ENCODE data around the gene MACF1. TPM values are rescaled to one million over a fixed set of nuclear protein-coding genes. Genes with fewer than 3 reads are reported as not detected.

Gene MACF1
- total and polyA plus RNA-seq, 2 of the 13 experiments (the other 11 are each of a cell fraction or from before 2014, with no cell fraction given), result 36.7 to 65.4 TPM

GRCh38 chr1:39409055-39409816 lies 204.7 kb downstream of the MACF1 start (continued):
- TF ChIP-seq ZBTB4 (CRISPR knock-in tag; IDR thresholded peaks at IDR 0.05; ENCODE audit: borderline replicate concordance) (no peak), POLR2AphosphoS2 (IDR thresholded peaks at IDR 0.05; ENCODE audit: low read depth, low read length) (no peak), HOXA7 (CRISPR knock-in tag; IDR thresholded peaks at IDR 0.05) (no peak), CTCF (CRISPR knock-in tag; IDR thresholded peaks at IDR 0.05) (no peak), HMG20A (CRISPR knock-in tag; IDR thresholded peaks at IDR 0.05; ENCODE audit: borderline replicate concordance) (no peak), MIER2 (CRISPR knock-in tag; IDR thresholded peaks at IDR 0.05) (no peak), ZNF224 (CRISPR knock-in tag; IDR thresholded peaks at IDR 0.05) (no peak), ATF7 (IDR thresholded peaks at IDR 0.05) (no peak), ATF7 (CRISPR knock-in tag; IDR thresholded peaks at IDR 0.05) (no peak), IRX3 (CRISPR knock-in tag; IDR thresholded peaks at IDR 0.05; ENCODE audit: borderline replicate concordance, low read depth) (no peak), MAFF (IDR thresholded peaks at IDR 0.05; ENCODE audit: low read depth, low read length) (no peak), SSRP1 (CRISPR knock-in tag; IDR thresholded peaks at IDR 0.05) (no peak), ZMAT5 (CRISPR knock-in tag; IDR thresholded peaks at IDR 0.05; ENCODE audit: borderline replicate concordance, low read depth) (no peak), ZNF576 (CRISPR knock-in tag; IDR thresholded peaks at IDR 0.05) (no peak), ZNF34 (CRISPR knock-in tag; IDR thresholded peaks at IDR 0.05; ENCODE audit: borderline replicate concordance) (no peak; the same call in 1 of the 2 replicates), ZNF10 (CRISPR knock-in tag; IDR thresholded peaks at IDR 0.05; ENCODE audit: borderline replicate concordance, low read depth) (no peak), AGO2 (optimal IDR thresholded peaks at IDR 0.05; ENCODE audit: low read depth, low read length) (peak; percentile 76), MAF1 (CRISPR knock-in tag; IDR thresholded peaks at IDR 0.05; ENCODE audit: borderline replicate concordance) (no peak), ZNF3 (CRISPR knock-in tag; IDR thresholded peaks at IDR 0.05) (no peak), ZNF841 (CRISPR knock-in tag; IDR thresholded peaks at IDR 0.05; ENCODE audit: borderline replicate concordance) (no peak)

Measured in HepG2 (cell line).